Heart left ventricle (tissue), 16 donors: Measurements from ENCODE around the gene UGT2B28. TPM values are rescaled to one million over a fixed set of nuclear protein-coding genes. Genes with fewer than 3 reads are reported as not detected.
A peak's percentile ranks its signal among the peaks of the same experiment; 100 is the strongest.
"Not testable (repeated sequence)": the region's sequence is repeated elsewhere in the genome, so short reads cannot be mapped to it uniquely, and the experiment has no call there.

ENCODE experiments used
- ATAC-seq, 4 donors: fragments of 200-7000 bp; cut with Tn5 transposase; one replicate each; pipeline ENCODE4 v1.9.1; 2020 to 2022; ENCODE audit warnings: moderate library complexity in 4 of 4, mild to moderate bottlenecking in 3 of 4, moderate number of reproducible peaks in 1 of 4
- DNase-seq, 5 donors: peaks; one replicate each; pipeline ENCODE4 v3.0.0-alpha.2; 2020
- H3K27ac ChIP-seq, 12 donors: fragments of 200-600 bp; sonication (generic) in 4 of 12; one replicate each; pipeline versions ENCODE4 v1.5.0 to v1.8.0; 2016 to 2022; ENCODE audit warnings: mild to moderate bottlenecking in 2 of 12
- H3K27me3 ChIP-seq, 9 donors: fragments of 200-600 bp; sonication (generic) in 2 of 9; one replicate each; pipeline versions ENCODE4 v1.5.1 to v1.8.0; 2016 to 2022; ENCODE audit warnings: mild to moderate bottlenecking in 3 of 9
- H3K36me3 ChIP-seq, 9 donors: fragments of 200-600 bp; sonication (generic) in 2 of 9; one replicate each; pipeline versions ENCODE4 v1.5.0 to v1.8.0; 2018 to 2022; ENCODE audit warnings: mild to moderate bottlenecking in 2 of 9
- H3K4me1 ChIP-seq, 12 donors: fragments of 200-600 bp; sonication (generic) in 4 of 12; one replicate each; pipeline versions ENCODE4 v1.5.0 to v1.8.0; 2016 to 2022; ENCODE audit warnings: mild to moderate bottlenecking in 3 of 12
- H3K4me3 ChIP-seq, 12 donors: fragments of 200-600 bp; sonication (generic) in 4 of 12; one replicate each; pipeline versions ENCODE4 v1.5.0 to v1.8.0; 2017 to 2022; ENCODE audit warnings: mild to moderate bottlenecking in 9 of 12, moderate library complexity in 4 of 12
- H3K9me3 ChIP-seq, 12 donors: fragments of 200-600 bp; sonication (generic) in 4 of 12; one replicate each; pipeline versions ENCODE4 v1.5.0 to v1.8.0; 2016 to 2022; ENCODE audit warnings: mild to moderate bottlenecking in 1 of 12
- WGBS, 4 donors: extraction: QIAGEN DNeasy Blood & Tissue Kit in 2 of 4; methylation state at CpG; one replicate each; pipeline versions ENCODE4 v1.1.5 to v1.1.7; 2013 to 2018; 5-methylcytosine and 5-hydroxymethylcytosine counted together
- intact Hi-C, 10 donors: fragments of 100-400 bp; cut with DNase I; formaldehyde crosslinking; loops; one replicate each; pipeline versions ENCODE4 v1.11.1 to v1.14.2; 2022
- polyA plus RNA-seq, 2 donors: library from polyadenylated mRNA; stranded (reverse); fragments of 200-250 nt; gene quantifications; one replicate each; pipeline ENCODE4 v1.2.3, GENCODE V29; 2013
- total RNA-seq, 9 donors: library from RNA; depleted of rRNA in 2 of 9; stranded (reverse); fragments of >200 nt in 2 of 9; fragmentation: NEBNext Ultra II Directional in 3 of 9; extraction: Animal tissue kit (Norgen Biotek cat#: 25700) in 3 of 9; gene quantifications; one replicate each; pipeline versions ENCODE4 v1.1.0 to v1.2.4, GENCODE V29; 2016 to 2023
- TF ChIP-seq, protein P1 (sequence below), 12 donors: fragments of 200-600 bp; sonication (generic) in 4 of 12; IDR thresholded peaks; one replicate each; pipeline versions ENCODE4 v1.5.0 to v1.8.0; 2018 to 2022; ENCODE audit warnings: antibody characterized with exemption in 12 of 12, mild to moderate bottlenecking in 5 of 12
- donor health status: ischemic (EF 13 %, LVEDD 7.1; RV severe dilation, severe dysfunction).
- donor health status: healthy with polysubstance abuse.
- donor health status: DM: no; HTN: yes; CAD: no.
- donor health status: DM: no; HTN: no; CAD: no.
- donor health status: ischemic (EF 25% LVEDD 6.9; RV normal size, moderate dysfunction).
- donor health status: ischemic (EF 25% LVEDD 5.7; RV mildly dilated, moderate dysfunction).
- donor health status: healthy.
- donor health status: DM: yes; HTN: yes; CAD: no.
- donor health status: ischemic (EF 35%, LVEDD 5.7; RV mildly dilated, moderate dysfunction).
- donor health status: nonischemic (EF 11% LVEDD 7.7; RV severe dilation, severe dysfunction).
- donor health status: DM: yes; HTN: yes; CAD: no.
- donor health status: PGD.
- donor health status: ischemic (EF 29% LVEDD 5.4; RV normal size, mild dysfunction).
- donor health status: nonischemic (EF 23%, LVEDD 6.1; RV moderate dilation, normal function).

Gene UGT2B28
- total and polyA plus RNA-seq, 11 donors, result not detected

DNA sequence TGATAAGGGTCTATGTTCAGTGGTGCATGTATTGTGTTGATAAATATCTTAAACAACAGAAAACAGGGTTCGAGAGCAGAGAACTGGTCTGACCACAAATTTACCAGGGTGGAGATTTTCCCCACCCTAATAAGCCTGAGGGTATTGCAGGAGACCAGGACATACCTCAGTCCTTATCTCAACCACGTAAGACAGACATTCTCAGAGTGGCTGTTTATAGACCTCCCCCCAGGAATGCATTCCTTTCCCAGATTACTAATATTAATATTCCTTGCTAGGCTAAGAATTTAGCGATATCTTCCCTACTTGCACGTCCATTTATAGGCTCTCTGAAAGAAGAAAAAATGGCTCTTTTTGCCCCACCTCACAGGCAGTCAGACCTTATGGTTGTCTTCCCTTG is 16.1 kb downstream of the UGT2B28 start:
- H3K4me3 ChIP-seq, H3K27ac ChIP-seq, ATAC-seq, H3K27me3 ChIP-seq, DNase-seq, H3K36me3 ChIP-seq, H3K4me1 ChIP-seq, intact Hi-C loops: not testable (repeated sequence)
- H3K9me3 ChIP-seq, result peaks cover 0 to 15% (median 0%) of the 10 kb centered on the region in 12 donors
- WGBS, 4 donors, result 57 to 79% (median 67%) methylated on average over 4 of the region's 4 CpGs

DNA sequence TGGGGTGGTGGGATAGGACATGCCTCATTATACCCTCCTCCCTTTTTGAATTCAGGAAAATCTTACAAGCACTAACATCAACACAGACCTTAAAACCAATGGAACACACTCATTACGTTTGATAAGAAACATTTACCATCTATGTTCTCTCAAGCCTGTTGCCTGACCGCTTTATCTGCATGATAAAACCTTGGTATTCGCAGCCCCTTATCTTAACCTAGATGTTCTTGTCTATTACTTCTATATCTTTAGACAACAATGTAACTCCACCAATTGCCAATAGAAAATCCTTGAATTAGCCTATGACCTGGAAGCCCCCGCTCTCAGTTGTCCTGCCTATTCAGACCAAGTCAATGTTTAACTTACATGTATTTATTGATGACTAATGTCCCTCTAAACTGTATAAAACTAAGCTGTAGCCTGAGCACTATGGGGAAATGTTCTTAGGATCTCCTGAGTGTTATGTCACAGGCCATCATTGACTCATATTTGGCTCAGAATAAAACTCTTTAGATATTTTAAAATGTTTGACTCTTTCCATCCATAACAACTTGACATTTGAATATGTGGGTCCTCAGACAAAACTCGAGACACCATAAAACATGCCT is 28.3 kb downstream of the UGT2B28 start:
- H3K27me3 ChIP-seq, H3K4me1 ChIP-seq, H3K9me3 ChIP-seq, H3K36me3 ChIP-seq, H3K27ac ChIP-seq, DNase-seq, ATAC-seq, H3K4me3 ChIP-seq: not testable (repeated sequence)
- intact Hi-C loops, result loop anchor here in 1 of 10 donors (5.0 kb wide), 1 partner anchor 66 kb away; no protein-coding TSS in a partner anchor
- WGBS, 4 donors, result 47 to 54% (median 51%) methylated on average over 5 of the region's 5 CpGs

DNA sequence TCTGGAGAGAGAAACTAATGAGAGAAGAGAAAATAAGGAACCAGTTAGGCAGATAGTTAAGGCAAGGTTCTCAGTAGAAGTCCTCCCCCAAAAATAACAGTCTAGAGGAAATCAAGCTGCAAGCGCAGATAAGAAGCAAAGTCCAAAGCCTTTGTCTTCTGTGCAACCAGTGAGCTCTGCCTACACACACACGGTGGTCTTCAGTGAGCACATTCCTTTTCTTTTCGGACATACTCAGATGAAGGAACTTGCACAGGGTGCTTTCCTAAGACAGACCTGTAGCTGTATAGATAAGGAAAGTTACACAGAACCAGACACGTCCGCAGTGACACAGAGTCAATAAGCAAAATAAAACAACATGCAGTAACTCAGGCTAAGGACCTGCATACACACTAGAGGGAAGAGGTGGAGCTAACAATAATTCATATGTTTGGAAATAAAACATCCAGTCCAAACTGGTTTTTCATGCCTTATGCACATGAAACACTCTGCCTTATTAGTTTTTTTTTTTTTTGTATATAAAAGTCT is 29.3 kb downstream of the UGT2B28 start:
- not testable (repeated sequence) for H3K9me3 ChIP-seq, DNase-seq, H3K27ac ChIP-seq, ATAC-seq, H3K4me1 ChIP-seq, H3K27me3 ChIP-seq, H3K4me3 ChIP-seq, H3K36me3 ChIP-seq
- intact Hi-C loops, result loop anchor here in 4 of 10 donors (5.0 to 10.0 kb wide), 3 partner anchors 67 to 575 kb away; no protein-coding TSS in a partner anchor
- WGBS, 4 donors, result 37 to 47% (median 40%) methylated on average over 5 of the region's 5 CpGs

DNA sequence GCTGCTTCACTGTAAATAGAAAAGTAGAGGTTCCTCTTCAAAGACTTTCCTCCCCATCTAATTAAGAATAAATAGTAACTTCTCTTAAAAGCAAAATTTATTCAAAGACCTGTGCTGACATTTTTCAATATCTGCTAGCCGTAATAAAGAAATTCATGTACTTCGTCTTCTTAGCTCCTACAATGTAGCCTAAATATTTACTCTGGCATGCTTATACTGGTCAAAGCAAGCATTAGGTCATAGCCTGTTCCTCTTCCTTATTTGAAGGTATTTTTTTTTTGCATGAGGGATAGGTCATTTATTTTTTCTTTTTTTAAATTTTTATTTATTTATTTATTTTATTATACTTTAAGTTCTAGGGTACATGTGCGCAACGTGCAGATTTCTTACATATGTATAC is 30.0 kb downstream of the UGT2B28 start:
- H3K4me3 ChIP-seq, H3K36me3 ChIP-seq, H3K4me1 ChIP-seq, ATAC-seq, H3K27ac ChIP-seq, DNase-seq, H3K27me3 ChIP-seq, H3K9me3 ChIP-seq: not testable (repeated sequence)
- WGBS, 4 donors, result 88 to 92% (median 91%) methylated on average over 4 of the region's 4 CpGs
- intact Hi-C loops, result loop anchor here in 3 of 10 donors (5.0 to 10.0 kb wide), 3 partner anchors 68 to 575 kb away; no protein-coding TSS in a partner anchor

DNA sequence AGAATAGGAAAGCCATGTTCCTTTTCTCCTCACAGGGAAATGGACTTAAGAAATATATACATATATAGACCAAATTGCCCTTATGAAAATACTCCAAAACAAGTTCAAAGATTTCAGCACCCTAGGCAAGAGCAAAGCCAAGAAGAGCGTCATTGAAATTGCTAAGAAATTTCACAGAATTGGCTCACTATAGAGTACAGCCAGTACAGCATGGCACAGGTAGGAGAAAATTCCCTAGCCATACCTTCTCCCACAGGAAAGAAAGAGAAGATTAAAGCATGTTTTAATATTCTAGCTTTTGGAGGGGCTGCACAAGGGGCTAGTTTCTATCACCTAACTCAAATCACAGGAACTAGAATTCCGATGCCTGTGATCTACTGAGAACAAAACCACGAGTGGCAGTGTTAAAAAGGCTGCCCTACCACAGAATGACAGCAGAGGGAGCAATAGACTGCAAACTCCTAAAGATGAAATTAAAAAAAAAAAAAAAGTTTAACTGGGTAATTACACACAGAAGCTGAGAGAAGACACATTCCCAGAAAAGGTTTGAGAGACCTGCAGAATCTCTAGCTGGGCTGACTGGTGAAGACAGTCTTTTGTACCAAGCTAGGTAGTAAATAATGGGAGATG is 37.5 kb downstream of the UGT2B28 start:
- intact Hi-C loops, result loop anchor here in 5 of 10 donors (2.0 to 10.0 kb wide), 4 partner anchors 297 to 567 kb away; no protein-coding TSS in a partner anchor
- DNase-seq, result not testable (repeated sequence)
- WGBS, 4 donors, result 21 to 30% (median 26%) methylated on average over 3 of the region's 3 CpGs

More for the DNA sequence above, 37.5 kb downstream of the UGT2B28 start:
- TF ChIP-seq, protein P1, sequence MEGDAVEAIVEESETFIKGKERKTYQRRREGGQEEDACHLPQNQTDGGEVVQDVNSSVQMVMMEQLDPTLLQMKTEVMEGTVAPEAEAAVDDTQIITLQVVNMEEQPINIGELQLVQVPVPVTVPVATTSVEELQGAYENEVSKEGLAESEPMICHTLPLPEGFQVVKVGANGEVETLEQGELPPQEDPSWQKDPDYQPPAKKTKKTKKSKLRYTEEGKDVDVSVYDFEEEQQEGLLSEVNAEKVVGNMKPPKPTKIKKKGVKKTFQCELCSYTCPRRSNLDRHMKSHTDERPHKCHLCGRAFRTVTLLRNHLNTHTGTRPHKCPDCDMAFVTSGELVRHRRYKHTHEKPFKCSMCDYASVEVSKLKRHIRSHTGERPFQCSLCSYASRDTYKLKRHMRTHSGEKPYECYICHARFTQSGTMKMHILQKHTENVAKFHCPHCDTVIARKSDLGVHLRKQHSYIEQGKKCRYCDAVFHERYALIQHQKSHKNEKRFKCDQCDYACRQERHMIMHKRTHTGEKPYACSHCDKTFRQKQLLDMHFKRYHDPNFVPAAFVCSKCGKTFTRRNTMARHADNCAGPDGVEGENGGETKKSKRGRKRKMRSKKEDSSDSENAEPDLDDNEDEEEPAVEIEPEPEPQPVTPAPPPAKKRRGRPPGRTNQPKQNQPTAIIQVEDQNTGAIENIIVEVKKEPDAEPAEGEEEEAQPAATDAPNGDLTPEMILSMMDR (IDR thresholded peaks at IDR 0.05), result peak in 10 of 12 donors; percentile 27 to 57 (median 40)
- not testable (repeated sequence) for H3K27me3 ChIP-seq, H3K36me3 ChIP-seq, H3K27ac ChIP-seq, H3K9me3 ChIP-seq, H3K4me1 ChIP-seq, H3K4me3 ChIP-seq
- peak in 1 of 4 donors; percentile 28 for ATAC-seq
